ENCODE data around the gene TMEM176B.

The TMEM176B gene

GRCh38 chr7:150742286-150742968, 57.7 kb downstream of the TMEM176B start:
- peaks cover 0 to 7% (median 0%) of the 10 kb centered on the region in 11 experiments; a peak in 7 of 22 replicates for H3K9me3 ChIP-seq (replicated peaks in 1 of 11)
- no peak overlapping the region; a peak in 1 of 22 replicates for H3K9ac ChIP-seq
- no peak overlapping the region for H3K4me3 ChIP-seq
- peaks cover 0 to 53% (median 0%) of the 10 kb centered on the region in 11 experiments; a peak in 2 of 22 replicates for H4K20me1 ChIP-seq
- peaks cover 4 to 48% (median 6%) of the 10 kb centered on the region in 10 experiments for H3K4me1 ChIP-seq
- TF ChIP-seq Cebpa-rat (IDR thresholded peaks at IDR 0.05): no peak
- H3K4me2 ChIP-seq: peak overlapping the region in 2 of 11 experiments; percentile 14 to 29; a peak in 2 of 22 replicates
- no peaks in the 10 kb centered on the region for H3K27me3 ChIP-seq
- peaks cover 0 to 50% (median 0%) of the 10 kb centered on the region in 11 experiments; a peak in 6 of 22 replicates for H3K36me3 ChIP-seq
- H3K27ac ChIP-seq: no peak overlapping the region
